ENCODE measurements around the gene FGFR3. TPM values are rescaled to one million over a fixed set of nuclear protein-coding genes. Genes with fewer than 3 reads are reported as not detected.

The FGFR3 gene
- 6.9 TPM for total RNA-seq

DNA sequence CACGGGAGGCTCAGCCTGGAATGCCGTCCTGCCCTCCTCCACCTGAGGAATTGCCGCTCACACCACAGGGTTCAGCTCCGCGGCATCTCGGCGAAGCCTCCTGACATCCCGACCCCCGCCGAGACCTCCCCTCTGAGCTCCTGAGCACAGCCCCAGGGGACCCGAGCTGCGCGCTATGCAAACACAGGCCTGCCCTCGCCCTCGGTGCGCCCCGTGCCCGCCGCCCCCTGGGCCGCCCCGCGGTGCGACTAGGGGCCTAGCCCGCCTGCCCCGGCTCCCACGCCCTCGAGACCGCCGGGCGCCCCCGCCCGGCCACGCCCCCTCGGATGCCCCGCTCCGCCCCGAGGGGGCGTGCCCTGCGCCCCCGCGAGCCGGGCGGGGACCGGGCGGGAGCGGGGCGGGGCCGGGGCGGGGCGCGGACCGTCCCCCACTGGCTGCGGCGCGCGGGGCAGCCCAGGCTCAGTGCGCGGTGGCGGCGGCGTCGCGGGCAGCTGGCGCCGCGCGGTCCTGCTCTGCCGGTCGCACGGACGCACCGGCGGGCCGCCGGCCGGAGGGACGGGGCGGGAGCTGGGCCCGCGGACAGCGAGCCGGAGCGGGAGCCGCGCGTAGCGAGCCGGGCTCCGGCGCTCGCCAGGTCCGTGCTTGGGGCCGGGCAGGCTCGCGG is at the start of gene FGFR3:
Gene FGFR3, plus strand, starts transcription at position 462 of the 664 bp plus-strand sequence. CDS start 642 bp downstream, outside the sequence.
- DNase-seq (ENCODE audit: low spot score in 2 of 2) (peak; percentile 86 to 92), FAIRE-seq (no peak)

DNA sequence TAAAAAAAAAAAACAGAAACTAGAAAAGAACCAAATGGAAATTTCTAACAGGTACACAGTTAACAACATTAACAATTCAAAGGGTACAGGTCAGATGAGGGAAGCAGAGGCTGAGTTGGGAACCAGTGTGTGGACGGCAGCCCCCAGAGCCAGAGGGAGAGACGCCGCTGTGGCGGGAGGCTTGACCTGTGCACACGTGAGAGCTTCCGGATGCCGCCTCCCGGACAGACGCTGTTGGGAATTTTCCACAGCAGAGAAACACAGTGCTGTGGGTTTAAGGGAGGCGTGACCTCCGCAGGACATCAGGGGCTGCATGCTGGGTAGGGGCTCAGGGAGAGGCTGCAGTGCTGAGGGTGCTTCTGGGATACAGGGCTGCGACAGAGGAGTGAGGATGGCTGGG is 49.5 kb upstream of the FGFR3 start:
- DNase-seq (ENCODE audit: low spot score in 2 of 2) = no peak
- no peak for FAIRE-seq

DNA sequence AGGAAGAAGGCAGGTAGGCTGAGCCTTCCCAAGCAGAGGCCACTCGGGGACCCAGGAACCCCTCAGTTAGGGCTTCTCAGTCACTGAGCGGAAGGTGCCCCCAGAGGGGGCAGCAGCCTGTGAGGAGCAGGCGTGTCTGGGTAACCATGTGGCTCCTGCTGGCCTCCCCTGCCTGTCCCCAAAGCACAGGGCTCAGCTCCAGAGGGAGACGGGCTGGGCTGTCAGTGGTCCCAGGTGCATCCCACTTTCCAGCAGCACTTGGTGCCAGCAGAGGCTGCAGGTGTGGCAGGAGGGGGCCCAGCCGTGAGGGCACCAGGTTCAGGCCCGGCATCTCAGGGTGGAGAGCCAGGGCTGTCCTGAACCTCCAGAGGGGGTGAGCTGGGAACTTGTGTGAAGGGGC is 49.1 kb upstream of the FGFR3 start:
- DNase-seq (ENCODE audit: low spot score in 2 of 2) (no peak), FAIRE-seq (no peak)

DNA sequence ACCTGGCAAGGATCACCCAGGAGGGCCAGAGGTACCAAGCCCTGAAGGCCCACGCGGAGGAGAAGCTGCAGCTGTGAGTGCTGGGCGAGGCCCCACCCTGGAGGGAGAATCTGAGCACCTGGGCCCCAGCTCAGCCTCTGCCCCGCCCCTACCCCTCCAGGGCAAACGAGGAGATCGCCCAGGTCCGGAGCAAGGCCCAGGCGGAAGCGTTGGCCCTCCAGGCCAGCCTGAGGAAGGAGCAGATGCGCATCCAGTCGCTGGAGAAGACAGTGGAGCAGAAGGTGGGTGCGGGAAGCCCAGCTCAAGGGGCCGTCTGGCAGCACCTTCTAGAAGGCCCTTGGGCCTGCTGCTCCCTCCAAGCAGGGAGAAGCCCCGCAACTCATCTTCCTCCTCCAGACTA is 48.5 kb upstream of the FGFR3 start:
- no peak for FAIRE-seq

DNA sequence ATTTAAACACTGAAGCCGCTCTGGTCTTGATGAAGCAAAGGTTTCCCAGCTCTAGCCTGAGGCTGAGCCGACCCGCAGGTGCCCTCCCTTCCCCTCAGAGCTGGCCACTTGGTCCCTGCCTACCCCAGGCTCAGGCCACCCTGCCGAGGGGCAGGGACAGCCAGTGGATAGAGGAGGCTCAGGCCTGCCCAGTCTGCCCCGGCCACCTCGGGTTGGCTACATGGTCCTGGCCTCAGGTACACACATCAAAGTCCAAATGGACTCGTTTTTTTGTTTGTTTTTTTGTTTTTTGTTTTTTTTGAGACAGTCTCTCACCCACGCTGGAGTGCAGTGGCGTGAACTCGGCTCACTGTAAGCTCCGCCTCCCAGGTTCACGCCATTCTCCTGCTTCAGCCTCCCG is 47.9 kb upstream of the FGFR3 start:
- DNase-seq (ENCODE audit: low spot score in 2 of 2) (no peak), FAIRE-seq (no peak)

More for the DNA sequence above, 48.5 kb upstream of the FGFR3 start:
- no peak for DNase-seq (ENCODE audit: low spot score in 2 of 2)

DNA sequence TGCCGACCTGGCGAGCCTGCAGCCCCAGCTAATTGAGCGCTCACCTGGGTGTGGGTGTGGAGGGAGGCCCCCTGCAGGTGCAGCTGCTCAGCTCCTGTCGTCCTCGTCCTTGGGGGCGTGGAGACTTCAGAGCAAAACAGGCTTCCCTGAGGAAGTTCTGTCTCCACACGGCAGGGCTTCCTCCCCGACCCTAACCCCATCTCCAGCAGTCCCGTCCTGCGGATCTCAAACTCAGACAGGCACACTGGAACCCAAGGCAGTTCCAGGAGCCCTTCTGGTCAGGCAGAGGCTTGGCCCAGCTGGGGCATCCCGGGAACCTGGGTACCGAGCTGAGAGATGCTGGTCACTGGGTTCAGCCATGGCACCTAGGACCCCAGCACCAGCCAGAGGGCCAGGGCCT is 47.4 kb upstream of the FGFR3 start:
- FAIRE-seq = no peak
- DNase-seq (ENCODE audit: low spot score in 2 of 2) = no peak

DNA sequence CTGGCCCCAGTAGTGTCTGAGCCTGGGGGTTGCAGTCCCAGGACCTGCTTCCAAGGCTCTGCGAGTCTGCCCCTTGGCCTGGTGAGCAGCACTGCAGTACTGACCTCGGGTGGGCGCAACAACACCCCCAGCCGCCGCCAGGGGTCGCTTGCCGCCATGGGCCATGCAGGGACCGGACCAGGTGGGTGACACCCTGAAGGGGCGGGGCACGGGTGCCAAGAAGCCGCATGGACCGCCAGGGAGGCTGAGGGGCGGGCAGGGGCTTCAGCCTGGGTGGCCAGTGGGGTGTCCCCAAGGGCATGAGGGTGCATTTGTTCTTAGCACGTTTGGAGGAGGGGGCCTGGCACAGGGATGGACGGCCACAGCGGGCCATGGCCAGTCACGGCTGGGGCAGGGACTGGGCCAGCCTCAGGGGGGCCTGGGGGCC is 46.8 kb upstream of the FGFR3 start:
- DNase-seq (ENCODE audit: low spot score in 2 of 2) (peak in 1 of 2 donors; percentile 77), FAIRE-seq (no peak)

DNA sequence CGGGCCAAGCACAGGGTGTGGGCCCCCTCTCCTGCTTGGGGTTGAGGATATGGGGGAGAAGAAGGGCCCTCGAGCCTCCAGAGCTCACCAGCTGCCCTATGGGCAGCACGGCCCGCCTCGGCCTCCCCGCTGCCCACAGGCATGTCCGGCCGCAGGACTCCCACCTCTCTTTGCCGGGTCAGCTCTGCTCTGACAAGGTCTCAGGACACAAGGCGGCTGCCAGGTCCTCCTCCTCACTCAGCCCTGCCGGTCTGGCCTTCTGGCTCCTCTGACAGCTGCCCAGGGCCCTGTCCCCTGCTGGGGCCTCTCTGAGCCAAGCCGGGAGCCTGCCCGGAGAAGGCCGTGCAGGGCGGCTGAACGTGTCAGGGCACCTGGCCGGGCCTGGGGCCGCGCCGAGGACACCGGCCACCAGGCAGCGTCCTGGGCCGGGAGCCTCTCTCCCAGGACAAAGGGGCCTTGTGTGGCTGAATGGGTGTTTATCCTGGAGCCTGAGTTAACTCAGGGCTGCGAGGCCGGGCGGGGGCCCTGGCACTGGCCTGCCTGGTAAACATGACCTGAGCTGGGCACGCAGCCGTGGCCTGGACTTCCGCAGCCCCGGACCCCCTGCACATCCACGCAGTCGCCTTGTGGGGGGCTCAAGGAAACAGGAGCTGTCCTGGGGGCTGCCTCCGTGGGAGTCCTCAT is 46.0 kb upstream of the FGFR3 start:
- DNase-seq (ENCODE audit: low spot score in 2 of 2) (no peak), FAIRE-seq (no peak)

DNA sequence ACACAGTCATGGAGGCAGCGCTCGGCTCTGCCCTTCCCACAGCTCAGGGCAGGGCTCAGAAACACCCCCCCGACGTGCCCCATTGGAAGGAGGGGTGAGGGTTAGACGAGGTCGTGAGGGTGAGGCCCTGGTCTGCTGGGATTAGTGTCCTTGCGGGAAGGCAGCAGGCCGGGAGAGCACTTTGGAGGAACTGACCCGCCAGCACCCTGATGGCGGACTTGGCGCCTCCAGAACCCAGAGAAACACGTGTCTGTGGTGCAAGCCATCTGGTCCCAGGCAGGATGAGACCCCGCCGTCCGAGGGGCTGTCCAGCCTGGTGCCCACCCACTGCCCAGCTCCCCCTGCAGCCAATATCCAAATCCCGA is 45.5 kb upstream of the FGFR3 start:
- DNase-seq (ENCODE audit: low spot score in 2 of 2) (no peak), FAIRE-seq (no peak)

DNA sequence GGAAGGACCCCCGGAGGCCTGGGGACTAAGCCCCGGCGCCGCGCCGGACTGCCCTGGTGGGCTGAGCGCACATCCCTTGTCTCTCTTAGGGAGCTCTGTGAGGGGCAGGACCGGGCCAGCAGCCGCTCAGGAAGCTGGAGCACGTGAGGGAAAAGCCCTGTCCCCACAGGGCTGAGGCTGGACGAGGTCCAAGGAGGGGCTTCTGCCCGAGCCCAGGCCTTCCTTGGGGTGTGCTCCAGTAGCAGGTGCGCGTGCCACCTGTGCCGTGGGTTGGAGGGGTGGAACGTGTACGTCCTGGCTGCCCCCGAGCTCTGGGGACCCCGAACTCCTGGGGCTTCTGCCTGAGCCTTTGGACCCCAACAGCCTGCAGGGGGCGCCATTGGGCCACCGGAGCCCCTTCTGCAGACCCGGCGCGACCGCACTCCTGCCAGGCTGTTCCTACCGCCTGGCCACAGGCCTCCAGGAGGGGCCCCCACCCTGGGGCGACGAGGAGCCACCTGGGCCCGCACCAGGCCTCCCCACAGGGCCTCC is 44.6 kb upstream of the FGFR3 start:
- DNase-seq (ENCODE audit: low spot score in 2 of 2) (peak; percentile 84 to 90), FAIRE-seq (no peak)

DNA sequence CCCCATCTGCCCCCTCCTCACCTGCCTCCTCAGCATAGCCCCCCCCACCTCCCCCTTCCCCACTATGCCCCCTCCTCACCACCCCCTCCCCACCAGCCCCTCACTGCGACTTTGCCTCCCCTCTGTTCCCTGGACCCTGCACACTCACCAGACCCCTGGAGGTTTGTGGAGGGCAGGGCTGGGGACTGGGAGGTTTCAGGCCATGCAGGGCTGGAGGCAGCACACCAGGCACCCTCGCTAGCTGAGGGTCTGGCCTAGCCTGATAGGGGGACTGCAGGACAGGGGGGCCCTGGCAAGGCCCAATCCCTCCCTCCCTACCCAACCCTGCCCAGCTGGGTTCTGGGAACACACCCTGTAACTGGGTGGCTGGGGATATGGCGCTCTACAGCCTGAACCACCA is 43.7 kb upstream of the FGFR3 start:
- FAIRE-seq (no peak), DNase-seq (ENCODE audit: low spot score in 2 of 2) (no peak)

DNA sequence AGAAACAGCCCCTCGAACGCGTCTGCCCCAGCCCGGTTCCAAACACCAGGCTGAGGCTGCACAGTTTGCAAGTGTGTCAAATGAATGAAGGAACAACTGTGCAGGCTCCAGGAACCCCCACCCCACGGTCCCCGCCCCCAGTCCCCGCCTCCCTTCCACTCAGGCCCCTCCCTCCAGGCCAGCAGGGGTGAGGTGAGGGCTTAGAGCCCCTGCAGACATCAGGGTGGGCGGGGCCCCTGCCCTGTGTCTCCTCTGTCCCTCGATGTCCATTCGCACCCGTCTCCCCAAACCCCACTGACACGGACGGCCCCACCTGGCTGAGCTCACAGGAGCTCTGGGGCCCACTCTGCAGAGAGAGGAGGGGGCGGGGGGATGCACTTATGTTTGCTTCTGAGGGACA is 43.3 kb upstream of the FGFR3 start:
- FAIRE-seq = no peak
- DNase-seq (ENCODE audit: low spot score in 2 of 2) = no peak

DNA sequence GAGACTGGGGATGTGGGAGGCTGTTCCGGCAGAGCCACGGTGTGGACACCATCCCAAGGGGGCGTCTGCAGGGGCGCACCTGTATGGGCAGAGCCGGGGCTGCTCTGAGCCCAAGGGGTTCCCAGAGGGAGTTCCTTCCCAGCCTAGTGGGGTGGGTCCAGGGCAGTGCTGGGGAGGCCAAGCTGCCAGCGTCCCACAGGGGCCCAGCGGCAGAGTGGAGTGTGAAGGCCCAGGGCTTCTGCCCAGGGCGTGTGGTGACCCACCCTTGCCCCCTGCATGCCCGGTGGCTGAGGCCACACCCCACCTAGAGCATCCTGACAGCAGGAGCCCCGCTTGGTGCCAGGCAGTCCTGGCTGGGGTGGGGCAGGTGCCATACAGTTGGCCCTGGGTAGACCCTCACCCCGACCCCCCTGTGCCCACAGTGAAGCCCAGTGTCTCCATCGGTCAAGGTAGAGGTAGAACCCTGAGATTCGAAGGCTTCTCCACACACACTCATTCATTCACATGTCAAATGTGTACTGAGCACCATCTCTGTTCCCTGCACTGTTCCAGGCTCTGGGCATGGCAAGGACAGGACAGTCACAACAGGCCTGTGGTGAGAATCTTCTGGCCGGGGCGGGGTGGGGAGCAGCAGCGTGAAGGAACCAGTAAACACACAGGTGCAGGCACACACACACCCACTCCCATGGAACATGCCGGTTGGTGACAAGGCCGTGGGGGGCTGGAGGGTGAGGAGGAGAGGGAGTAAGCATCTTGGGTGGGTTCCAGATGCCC is 42.5 kb upstream of the FGFR3 start:
- no peak for DNase-seq (ENCODE audit: low spot score in 2 of 2)
- FAIRE-seq = no peak

DNA sequence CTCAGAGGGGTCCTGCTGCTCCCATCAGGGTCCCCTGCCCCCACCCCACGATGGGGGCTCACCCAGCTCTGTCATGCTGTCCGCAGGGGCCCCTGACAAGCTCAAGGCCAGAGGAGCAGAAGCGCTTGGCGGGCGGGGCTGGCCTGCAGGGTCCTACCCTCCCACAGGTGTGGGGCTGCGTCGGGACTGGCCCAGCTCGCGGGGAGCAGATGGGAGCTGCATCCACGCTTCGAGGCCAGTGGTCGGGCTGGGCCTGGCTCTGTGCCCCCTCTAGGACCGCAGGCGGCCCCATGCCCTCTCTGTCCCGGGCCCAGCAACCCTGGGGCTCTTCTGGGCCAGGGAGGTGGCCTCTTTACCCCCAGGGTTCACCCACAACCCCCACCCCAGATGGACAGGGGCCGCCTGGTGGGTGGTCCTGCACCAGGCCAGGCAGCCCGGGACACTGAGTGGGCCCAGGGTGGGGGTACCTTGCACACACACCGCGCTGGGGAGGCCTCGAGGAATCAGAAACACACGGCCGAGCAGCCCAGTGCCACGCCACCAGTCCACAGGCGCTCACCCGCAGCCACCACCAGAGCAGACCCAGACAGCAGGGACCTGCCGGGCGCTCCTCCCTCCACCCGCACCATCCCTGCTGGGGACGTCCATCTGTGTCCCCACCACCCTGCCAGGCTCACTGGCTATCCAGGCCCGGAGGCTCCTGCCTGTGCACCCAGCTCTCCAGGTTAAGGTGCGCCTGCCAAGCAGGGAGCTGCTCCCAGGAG is 41.8 kb upstream of the FGFR3 start:
- no peak for DNase-seq (ENCODE audit: low spot score in 2 of 2)
- FAIRE-seq = no peak

DNA sequence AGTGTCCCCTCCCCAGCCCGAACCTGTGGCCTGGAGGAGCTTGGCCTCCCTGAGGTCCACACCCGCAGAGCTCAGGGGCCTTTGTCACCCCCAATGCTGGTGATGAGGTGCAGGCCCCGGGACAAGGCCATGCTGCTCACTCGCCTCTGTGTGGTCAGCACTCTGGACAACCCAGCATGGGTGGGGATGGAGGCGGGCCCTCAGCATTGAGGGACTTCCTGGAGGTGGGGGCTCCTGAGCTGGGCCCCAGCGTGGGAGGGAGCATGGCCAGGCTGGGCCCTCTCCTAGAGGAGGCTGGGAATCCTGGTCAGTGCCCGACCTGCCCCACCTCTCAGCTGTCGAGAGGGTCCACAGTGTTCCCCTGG is 41.2 kb upstream of the FGFR3 start:
- DNase-seq (ENCODE audit: low spot score in 2 of 2) (no peak), FAIRE-seq (no peak)

DNA sequence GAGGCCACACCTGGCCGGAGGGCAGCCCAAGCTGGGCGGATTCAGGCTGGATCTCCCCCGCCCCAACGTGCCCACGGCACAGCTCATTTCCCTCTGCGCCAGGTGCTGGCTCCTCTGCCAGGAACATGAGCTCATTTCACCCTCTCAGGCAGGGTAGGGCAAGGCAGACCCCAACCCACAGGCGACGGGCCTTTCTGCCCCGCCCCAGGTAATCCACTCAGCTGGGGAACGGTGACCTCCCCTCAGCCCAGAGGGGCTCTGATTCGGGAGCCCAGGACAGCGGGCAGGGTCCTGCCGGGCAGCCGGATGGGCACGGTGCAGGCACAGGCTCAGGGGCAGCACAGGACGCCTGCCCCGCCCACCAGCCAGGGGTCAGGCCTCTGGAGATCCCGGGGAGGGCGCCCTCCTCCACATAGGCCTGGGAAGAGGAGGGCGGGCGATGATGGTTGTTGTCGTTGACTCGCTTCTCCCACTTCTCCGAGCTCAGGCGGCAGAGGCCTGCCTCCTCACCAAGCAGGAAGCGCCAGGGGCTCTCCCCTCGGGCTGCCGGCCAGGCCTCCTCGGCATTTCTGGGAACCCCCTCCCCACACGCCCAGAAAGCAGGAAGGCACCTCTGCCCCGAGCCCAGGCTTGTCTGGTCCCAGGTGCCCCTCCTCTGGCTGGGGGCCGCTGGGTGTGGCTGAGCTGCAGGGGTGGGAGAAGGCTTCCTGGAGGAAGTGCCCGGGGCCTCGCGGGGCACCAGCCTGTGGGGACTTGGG is 40.6 kb upstream of the FGFR3 start:
- DNase-seq (ENCODE audit: low spot score in 2 of 2) (no peak), FAIRE-seq (no peak)

DNA sequence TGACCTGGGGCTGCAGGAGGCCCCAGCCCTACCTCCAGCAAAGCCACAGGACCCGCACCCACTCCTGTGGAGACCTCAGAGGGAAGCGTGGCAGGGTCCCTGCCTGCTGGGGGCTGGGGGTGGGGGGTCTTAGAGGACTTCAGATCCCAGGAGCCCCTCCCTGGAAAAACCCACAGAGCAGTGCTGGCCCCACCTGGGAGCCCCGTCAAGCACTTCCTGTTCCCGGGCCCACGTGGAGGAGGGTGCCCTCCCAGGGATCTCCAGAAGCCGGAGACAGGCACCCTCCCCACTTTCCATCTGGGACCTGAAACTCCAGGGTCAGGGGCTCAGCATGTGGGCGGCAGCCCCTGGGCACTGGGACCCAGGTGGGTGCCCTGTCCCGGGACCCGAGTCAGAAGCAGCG is 39.8 kb upstream of the FGFR3 start:
- FAIRE-seq (no peak), DNase-seq (ENCODE audit: low spot score in 2 of 2) (no peak)

DNA sequence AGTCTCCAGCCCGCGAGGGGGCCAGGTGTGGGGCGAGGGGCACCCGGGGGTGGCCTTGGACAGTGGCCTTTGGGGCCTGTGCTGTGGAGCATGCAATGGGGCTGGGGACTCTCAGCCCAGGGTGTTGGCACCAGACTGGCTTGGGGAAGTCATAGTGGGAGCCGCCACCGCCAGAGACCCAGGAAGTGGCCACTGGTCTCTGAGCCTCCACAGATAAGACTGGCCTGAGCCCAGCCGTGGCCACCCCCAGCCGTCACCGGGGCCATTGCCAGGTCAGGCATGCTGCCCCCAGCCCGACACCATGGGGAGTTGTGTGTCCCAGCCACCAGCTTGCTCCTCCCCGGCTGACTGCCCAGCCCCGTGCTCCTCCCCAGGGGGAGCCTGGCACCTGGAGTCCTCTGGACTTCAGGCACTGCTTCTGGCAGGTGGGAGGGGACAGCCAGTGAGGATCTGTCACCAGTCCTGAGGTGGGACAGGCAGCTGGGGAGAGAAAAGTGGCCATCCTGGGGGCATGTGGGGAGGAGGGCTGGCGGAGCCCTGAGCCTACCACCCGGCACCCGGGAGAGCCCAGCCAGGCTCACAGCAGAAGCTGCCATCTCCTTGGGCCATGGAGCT is 39.3 kb upstream of the FGFR3 start:
- no peak for DNase-seq (ENCODE audit: low spot score in 2 of 2)
- FAIRE-seq = no peak

DNA sequence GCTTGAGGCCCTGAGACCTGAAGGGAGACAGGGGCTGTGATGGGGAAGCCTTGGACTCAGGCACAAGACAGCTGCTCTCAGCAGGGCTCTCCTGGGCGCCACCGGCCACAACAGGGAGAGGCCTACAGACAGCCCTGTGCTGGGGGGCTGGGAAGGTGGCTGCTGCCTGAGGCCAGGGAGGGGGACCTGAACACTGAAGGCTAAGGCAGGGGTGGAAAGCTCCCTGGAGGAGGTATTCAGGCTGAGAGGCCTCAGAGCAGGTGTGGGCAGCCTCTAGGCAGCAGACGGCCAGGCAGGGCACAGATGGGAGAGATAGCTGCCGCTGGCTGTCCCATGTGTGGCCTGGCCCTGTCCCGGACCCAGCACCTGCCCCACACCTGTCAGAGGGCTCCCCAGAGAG is 38.8 kb upstream of the FGFR3 start:
- no peak for DNase-seq (ENCODE audit: low spot score in 2 of 2)
- no peak for FAIRE-seq

DNA sequence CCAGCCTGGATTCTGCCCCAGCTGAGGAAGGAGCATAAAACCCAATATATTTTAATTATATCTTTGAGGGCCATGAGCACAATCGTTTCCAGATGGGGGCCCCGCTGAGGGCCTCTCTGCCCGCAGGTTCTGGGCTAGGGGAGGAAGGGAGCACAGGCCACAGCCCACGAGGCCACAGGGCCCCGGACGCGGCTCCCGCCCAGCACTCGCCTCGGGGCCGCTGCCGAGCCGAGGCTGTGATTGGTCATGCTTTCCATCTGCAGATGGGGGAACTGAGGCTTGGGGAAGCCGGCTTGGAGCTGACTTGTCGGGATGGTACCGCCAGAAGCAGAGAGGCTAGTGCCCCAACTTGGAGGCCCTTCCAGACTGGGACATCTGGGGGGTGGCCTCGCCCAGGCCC is 37.8 kb upstream of the FGFR3 start:
- DNase-seq (ENCODE audit: low spot score in 2 of 2) (no peak), FAIRE-seq (no peak)
